Gastroesophageal sphincter (tissue), 4 donors: ENCODE measurements around the gene ZMIZ2. TPM values are rescaled to one million over a fixed set of nuclear protein-coding genes. Genes with fewer than 3 reads are reported as not detected.
A peak's percentile ranks its signal among the peaks of the same experiment; 100 is the strongest.
"Not testable (repeated sequence)": the region's sequence is repeated elsewhere in the genome, so short reads cannot be mapped to it uniquely, and the experiment has no call there.

Experiments used
- ATAC-seq: fragments of 150-250 bp; one replicate; pipeline ENCODE4 v1.9.1; 2016; ENCODE audit warnings: mild to moderate bottlenecking, moderate library complexity
- H3K27ac ChIP-seq, 4 donors: fragments of 200-600 bp; sonication (generic) in 3 of 4; 1 replicate in 3 of 4; 2 replicates in 1 of 4; pipeline ENCODE4 v1.5.1; 2016 to 2019
- H3K27me3 ChIP-seq: fragments of 200-600 bp; sonication (generic); one replicate; pipeline ENCODE4 v1.5.1; 2019
- H3K36me3 ChIP-seq, 2 donors: fragments of 200-600 bp; sonication (generic); one replicate each; pipeline ENCODE4 v1.5.1; 2019; ENCODE audit warnings: control low read depth in 1 of 2
- H3K4me1 ChIP-seq, 3 donors: fragments of 200-600 bp; sonication (generic); 1 replicate in 2 of 3; 2 replicates in 1 of 3; pipeline ENCODE4 v1.5.1; 2016 to 2019; ENCODE audit warnings: control low read depth in 2 of 3
- H3K4me3 ChIP-seq, 2 donors: fragments of 200-600 bp; sonication (generic); one replicate each; pipeline ENCODE4 v1.5.1; 2019; ENCODE audit warnings: mild to moderate bottlenecking in 1 of 2, moderate library complexity in 1 of 2
- H3K9me3 ChIP-seq, 3 donors: fragments of 200-600 bp; sonication (generic); one replicate each; pipeline ENCODE4 v1.5.1; 2017 to 2019; ENCODE audit warnings: control low read depth in 2 of 3
- CTCF ChIP-seq, 4 experiments: fragments of 200-600 bp in 2 of 4; fragments of 450-650 bp in 2 of 4; sonication (generic) in 1 of 4; IDR thresholded peaks; one replicate each; pipeline ENCODE4 v1.5.1; 2017 to 2019; ENCODE audit warnings: antibody characterized with exemption in 4 of 4, mild to moderate bottlenecking in 2 of 4, moderate library complexity in 2 of 4
- EP300 ChIP-seq: sonication (generic); formaldehyde crosslinking; IDR thresholded peaks from one replicate; pipeline ENCODE4 v1.6.1; 2017; ENCODE audit warnings: antibody characterized with exemption, mild to moderate bottlenecking
- POLR2A ChIP-seq, 2 donors: fragments of 450-650 bp; IDR thresholded peaks; one replicate each; pipeline ENCODE4 v1.6.1; 2017; ENCODE audit warnings: antibody characterized with exemption in 2 of 2, mild to moderate bottlenecking in 2 of 2, moderate library complexity in 1 of 2
- POLR2AphosphoS5 ChIP-seq: sonication (generic); formaldehyde crosslinking; IDR thresholded peaks from one replicate; pipeline ENCODE4 v1.6.1; 2017; ENCODE audit warnings: antibody characterized with exemption
- WGBS, 2 donors: methylation state at CpG; one replicate each; pipeline ENCODE4 v1.1.5; 2018; ENCODE audit warnings: low coverage in 1 of 2; 5-methylcytosine and 5-hydroxymethylcytosine counted together
- total RNA-seq, 4 donors: library from RNA; depleted of rRNA; stranded (reverse); fragments of >200 nt; gene quantifications; one replicate each; pipeline ENCODE4 v1.1.0, GENCODE V29; 2016

The ZMIZ2 gene
- total RNA-seq, 4 donors from 2014 or later: 12.7 to 28.0 (median 20.5) TPM

- WGBS, 2 donors: 5 to 15% methylated on average over 2 of the region's 2 CpGs
- peaks cover 0 to 47% of the 10 kb centered on the region in 2 donors for H3K36me3 ChIP-seq
- H3K27me3 ChIP-seq: no peaks in the 10 kb centered on the region
- TF ChIP-seq EP300 (no peak), POLR2A (IDR thresholded peaks at IDR 0.05) (no peak), CTCF (IDR thresholded peaks at IDR 0.05) (no peak), POLR2AphosphoS5 (no peak)
- no peaks in the 10 kb centered on the region for H3K9me3 ChIP-seq
- H3K4me3 ChIP-seq: peak overlapping the region in 1 of 2 donors; percentile 92
- peaks cover 0 to 43% (median 16%) of the 10 kb centered on the region in 3 donors for H3K4me1 ChIP-seq
- ATAC-seq: no peak
- peak overlapping the region in 3 of 4 donors; percentile 92 to 100 (median 95) for H3K27ac ChIP-seq
Measured at GRCh38 chr7:44798649-44799305, 50.1 kb downstream of the ZMIZ2 start.

GRCh38 chr7:44799939-44800338 lies 51.3 kb downstream of the ZMIZ2 start:
- H3K27ac ChIP-seq: no peak overlapping the region
- H3K4me1 ChIP-seq: peaks cover 0 to 41% (median 16%) of the 10 kb centered on the region in 3 donors
- TF ChIP-seq POLR2AphosphoS5 (no peak), CTCF (IDR thresholded peaks at IDR 0.05) (no peak), EP300 (no peak), POLR2A (IDR thresholded peaks at IDR 0.05) (no peak)
- H3K9me3 ChIP-seq: no peaks in the 10 kb centered on the region
- H3K36me3 ChIP-seq: peaks cover 0 to 59% of the 10 kb centered on the region in 2 donors
- 56 to 75% methylated on average over 2 to 4 of the region's 4 CpGs for WGBS, 2 donors
- H3K27me3 ChIP-seq: no peaks in the 10 kb centered on the region
- ATAC-seq: no peak
- no peak overlapping the region for H3K4me3 ChIP-seq

GRCh38 chr7:44801890-44802289 lies 53.2 kb downstream of the ZMIZ2 start:
- TF ChIP-seq POLR2AphosphoS5: no peak
- no peak for TF ChIP-seq POLR2A (IDR thresholded peaks at IDR 0.05)
- no peak for TF ChIP-seq EP300
- TF ChIP-seq CTCF (IDR thresholded peaks at IDR 0.05): no peak
- Histone ChIP-seq H3K4me1 (peaks cover 0 to 31% (median 16%) of the 10 kb centered on the region in 3 donors), H3K4me3 (no peak overlapping the region), H3K9me3 (no peaks in the 10 kb centered on the region), H3K27ac (no peak overlapping the region), H3K36me3 (peaks cover 0 to 66% of the 10 kb centered on the region in 2 donors), H3K27me3 (no peaks in the 10 kb centered on the region)
- WGBS, 2 donors: 52 to 70% methylated on average over 3 to 4 of the region's 5 CpGs
- ATAC-seq: no peak

- no peak overlapping the region for H3K27ac ChIP-seq
- H3K27me3 ChIP-seq: no peaks in the 10 kb centered on the region
- WGBS, 2 donors: 93 to 98% methylated on average over 4 to 5 of the region's 5 CpGs
- ATAC-seq: no peak
- TF ChIP-seq EP300 (no peak), POLR2A (IDR thresholded peaks at IDR 0.05) (no peak), POLR2AphosphoS5 (no peak), CTCF (IDR thresholded peaks at IDR 0.05) (no peak)
- H3K4me1 ChIP-seq: peaks cover 0 to 30% (median 16%) of the 10 kb centered on the region in 3 donors
- H3K4me3 ChIP-seq: no peak overlapping the region
- no peaks in the 10 kb centered on the region for H3K9me3 ChIP-seq
- H3K36me3 ChIP-seq: peaks cover 0 to 66% of the 10 kb centered on the region in 2 donors
Measured at GRCh38 chr7:44802418-44803025, 53.9 kb downstream of the ZMIZ2 start.

- Histone ChIP-seq H3K4me1 (peaks cover 0 to 16% (median 11%) of the 10 kb centered on the region in 3 donors), H3K36me3 (peaks cover 0 to 66% of the 10 kb centered on the region in 2 donors)
- ATAC-seq, H3K4me3 ChIP-seq, H3K27me3 ChIP-seq, H3K27ac ChIP-seq, H3K9me3 ChIP-seq: not testable (repeated sequence)
- WGBS, 2 donors: 75 to 90% methylated on average over 4 of the region's 10 CpGs
Measured at GRCh38 chr7:44803828-44804519, 55.3 kb downstream of the ZMIZ2 start.
